Nephron (organoid): ENCODE measurements around the gene CFAP92.
"Not testable (repeated sequence)": the region's sequence is repeated elsewhere in the genome, so short reads cannot be mapped to it uniquely, and the experiment has no call there.

Experiments
- H3K27ac Mint-ChIP-seq, 3 experiments: 2 replicates each; pipeline ENCODE4 v1.8.0; 2020; ENCODE audit warnings: mixed read lengths in 3 of 3, mild to moderate bottlenecking in 2 of 3, moderate library complexity in 1 of 3
- H3K27me3 Mint-ChIP-seq: 2 replicates; pipeline ENCODE4 v1.8.0; 2021; ENCODE audit warnings: low read depth, mild to moderate bottlenecking, moderate library complexity, mixed read lengths
- H3K36me3 Mint-ChIP-seq: 2 replicates; pipeline ENCODE4 v1.8.0; 2020; ENCODE audit warnings: low read depth, mixed read lengths
- H3K4me1 Mint-ChIP-seq: 2 replicates; pipeline ENCODE4 v1.8.0; 2020; ENCODE audit warnings: mixed read lengths
- H3K4me3 Mint-ChIP-seq, 3 experiments: 2 replicates each; pipeline ENCODE4 v1.8.0; 2020; ENCODE audit warnings: mild to moderate bottlenecking in 3 of 3, mixed read lengths in 3 of 3, moderate library complexity in 2 of 3
- H3K9me3 Mint-ChIP-seq: 2 replicates; pipeline ENCODE4 v1.8.0; 2020; ENCODE audit warnings: mixed read lengths
- CTCF ChIP-seq, 3 experiments: fragments of 200-600 bp; sonication (generic); IDR thresholded peaks; one replicate each; pipeline ENCODE4 v1.5.0; 2021; ENCODE audit warnings: antibody characterized with exemption in 3 of 3; ENCODE audit not compliant: unreplicated experiment in 3 of 3

The CFAP92 gene

GRCh38 chr3:128933213-128933921 lies 60.5 kb downstream of the CFAP92 start:
- peaks cover 5% of the 10 kb centered on the region for H3K9me3 Mint-ChIP-seq
- no peaks in the 10 kb centered on the region for H3K4me1 Mint-ChIP-seq
- H3K27ac Mint-ChIP-seq: no peak overlapping the region
- H3K4me3 Mint-ChIP-seq: no peak overlapping the region
- TF ChIP-seq CTCF (IDR thresholded peaks at IDR 0.05; ENCODE audit: unreplicated experiment in 3 of 3): no peak
- H3K36me3 Mint-ChIP-seq: no peaks in the 10 kb centered on the region
- H3K27me3 Mint-ChIP-seq: peaks cover 19% of the 10 kb centered on the region

GRCh38 chr3:128932516-128933212 lies 61.2 kb downstream of the CFAP92 start:
- no peaks in the 10 kb centered on the region for H3K36me3 Mint-ChIP-seq
- H3K9me3 Mint-ChIP-seq: peaks cover 7% of the 10 kb centered on the region
- peaks cover 19% of the 10 kb centered on the region for H3K27me3 Mint-ChIP-seq
- no peak for TF ChIP-seq CTCF (IDR thresholded peaks at IDR 0.05; ENCODE audit: unreplicated experiment in 3 of 3)
- no peaks in the 10 kb centered on the region for H3K4me1 Mint-ChIP-seq
- no peak overlapping the region for H3K27ac Mint-ChIP-seq
- H3K4me3 Mint-ChIP-seq: no peak overlapping the region

- H3K27ac Mint-ChIP-seq: no peak overlapping the region
- no peak overlapping the region for H3K4me3 Mint-ChIP-seq
- no peaks in the 10 kb centered on the region for H3K36me3 Mint-ChIP-seq
- H3K9me3 Mint-ChIP-seq: peaks cover 19% of the 10 kb centered on the region
- peaks cover 17% of the 10 kb centered on the region for H3K27me3 Mint-ChIP-seq
- no peaks in the 10 kb centered on the region for H3K4me1 Mint-ChIP-seq
- TF ChIP-seq CTCF (IDR thresholded peaks at IDR 0.05; ENCODE audit: unreplicated experiment in 3 of 3): no peak
These were observed 62.8 kb downstream of the CFAP92 start for GRCh38 chr3:128931046-128931445.

- no peak for TF ChIP-seq CTCF (IDR thresholded peaks at IDR 0.05; ENCODE audit: unreplicated experiment in 3 of 3)
- Mint-ChIP-seq H3K36me3 (peaks cover 7% of the 10 kb centered on the region), H3K27ac (no peak overlapping the region), H3K9me3 (peaks cover 34% of the 10 kb centered on the region), H3K27me3 (peaks cover 19% of the 10 kb centered on the region), H3K4me1 (no peaks in the 10 kb centered on the region), H3K4me3 (no peak overlapping the region)
These were observed 64.5 kb downstream of the CFAP92 start for GRCh38 chr3:128929364-128929763.

- H3K27ac Mint-ChIP-seq, H3K4me1 Mint-ChIP-seq, H3K27me3 Mint-ChIP-seq, H3K4me3 Mint-ChIP-seq: not testable (repeated sequence)
- Mint-ChIP-seq H3K9me3 (peaks cover 75% of the 10 kb centered on the region), H3K36me3 (peaks cover 37% of the 10 kb centered on the region)
These were observed 69.9 kb downstream of the CFAP92 start for GRCh38 chr3:128923986-128924385.

GRCh38 chr3:128923576-128923975 lies 70.3 kb downstream of the CFAP92 start:
- Mint-ChIP-seq H3K4me3 (no peak overlapping the region), H3K9me3 (peaks cover 77% of the 10 kb centered on the region), H3K27me3 (peaks cover 4% of the 10 kb centered on the region), H3K27ac (no peak overlapping the region), H3K4me1 (no peaks in the 10 kb centered on the region), H3K36me3 (peaks cover 41% of the 10 kb centered on the region)
- no peak for TF ChIP-seq CTCF (IDR thresholded peaks at IDR 0.05; ENCODE audit: unreplicated experiment in 3 of 3)
